Suprapubic skin (tissue), 4 donors: ENCODE results near the gene TCF15. TPM values are rescaled to one million over a fixed set of nuclear protein-coding genes. Genes with fewer than 3 reads are reported as not detected.
A peak's percentile ranks its signal among the peaks of the same experiment; 100 is the strongest.

Experiments
- DNase-seq, 2 donors: peaks; one replicate each; pipeline ENCODE4 v3.0.0-alpha.2; 2019; ENCODE audit warnings: low spot score in 2 of 2
- H3K27ac ChIP-seq: fragments of 200-600 bp; sonication (generic); one replicate; pipeline ENCODE4 v1.5.1; 2019
- H3K27me3 ChIP-seq: fragments of 200-600 bp; sonication (generic); one replicate; pipeline ENCODE4 v1.5.1; 2019
- H3K36me3 ChIP-seq: fragments of 200-600 bp; sonication (generic); one replicate; pipeline ENCODE4 v1.5.1; 2019
- H3K4me1 ChIP-seq: fragments of 200-600 bp; sonication (generic); one replicate; pipeline ENCODE4 v1.5.1; 2019
- H3K4me3 ChIP-seq: fragments of 200-600 bp; sonication (generic); one replicate; pipeline ENCODE4 v1.5.1; 2019; ENCODE audit warnings: mild to moderate bottlenecking
- H3K9me3 ChIP-seq: fragments of 200-600 bp; sonication (generic); one replicate; pipeline ENCODE4 v1.5.1; 2019
- CTCF ChIP-seq, 2 donors: fragments of 200-600 bp in 1 of 2; fragments of 450-650 bp in 1 of 2; sonication (generic) in 1 of 2; IDR thresholded peaks; one replicate each; pipeline ENCODE4 v1.5.1; 2016 to 2019; ENCODE audit warnings: antibody characterized with exemption in 2 of 2, mild to moderate bottlenecking in 1 of 2, moderate library complexity in 1 of 2
- EP300 ChIP-seq: sonication (generic); formaldehyde crosslinking; IDR thresholded peaks from one replicate; pipeline ENCODE4 v1.6.1; 2017; ENCODE audit warnings: antibody characterized with exemption
- POLR2A ChIP-seq, 2 donors: fragments of 450-650 bp; IDR thresholded peaks; one replicate each; pipeline ENCODE4 v1.6.1; 2017; ENCODE audit warnings: antibody characterized with exemption in 2 of 2, mild to moderate bottlenecking in 2 of 2, moderate library complexity in 2 of 2
- POLR2AphosphoS5 ChIP-seq, 3 donors: sonication (generic); formaldehyde crosslinking; IDR thresholded peaks; one replicate each; pipeline ENCODE4 v1.6.1; 2017; ENCODE audit warnings: antibody characterized with exemption in 3 of 3
- WGBS: methylation state at CpG from one replicate; pipeline ENCODE4 v1.1.5; 2018; 5-methylcytosine and 5-hydroxymethylcytosine counted together
- total RNA-seq, 4 donors: library from RNA; depleted of rRNA; stranded (reverse); fragments of >200 nt; gene quantifications; one replicate each; pipeline ENCODE4 v1.1.0, GENCODE V29; 2016

The TCF15 gene
- total RNA-seq, 4 donors from 2014 or later, result 0.76 TPM; not detected in 3

DNA sequence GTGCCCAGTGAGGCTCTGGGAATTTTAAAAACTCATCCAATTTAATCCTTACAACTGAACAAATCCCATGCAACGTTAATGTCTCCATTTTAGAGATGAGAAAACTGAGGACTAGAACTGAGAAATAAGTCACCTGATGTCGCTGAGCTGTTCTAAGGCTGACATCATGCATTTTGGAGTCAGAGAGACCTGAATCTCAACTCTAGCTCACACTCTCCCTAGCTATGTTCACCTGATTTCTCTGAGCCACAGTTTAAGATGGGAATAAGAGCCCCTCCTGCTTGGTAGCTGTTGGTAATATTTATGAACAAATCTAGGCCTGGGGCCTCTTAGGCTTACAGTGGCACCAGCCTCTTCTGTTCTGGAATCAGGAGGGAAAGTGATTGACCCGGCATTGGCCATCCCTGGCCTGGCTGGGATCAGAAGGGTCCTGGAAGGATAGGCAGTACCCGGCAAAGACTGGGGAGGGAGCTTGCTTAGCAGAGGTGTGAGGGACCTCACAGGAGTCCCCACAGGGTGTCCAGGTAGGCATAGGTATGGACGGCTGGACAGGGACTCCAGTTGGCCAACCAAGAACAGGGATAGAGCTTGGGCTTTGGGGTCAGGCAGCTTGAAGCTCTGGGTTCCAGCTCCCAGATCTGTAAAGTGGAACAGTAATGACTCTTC is 47.7 kb downstream of the TCF15 start:
- no peak for DNase-seq
- Histone ChIP-seq H3K36me3 (no peaks in the 10 kb centered on the region), H3K9me3 (no peaks in the 10 kb centered on the region), H3K27me3 (peaks cover 55% of the 10 kb centered on the region), H3K4me1 (peaks cover 5% of the 10 kb centered on the region), H3K4me3 (no peak overlapping the region), H3K27ac (no peak overlapping the region)
- TF ChIP-seq POLR2AphosphoS5 (IDR thresholded peaks at IDR 0.05) (no peak), EP300 (no peak), POLR2A (IDR thresholded peaks at IDR 0.05) (no peak), CTCF (IDR thresholded peaks at IDR 0.05) (no peak)
- 80% methylated on average over 5 of the region's 5 CpGs for WGBS

GRCh38 chr20:561437-562231 is 48.5 kb downstream of the TCF15 start:
- DNase-seq, result no peak
- Histone ChIP-seq H3K9me3 (no peaks in the 10 kb centered on the region), H3K27me3 (peaks cover 52% of the 10 kb centered on the region), H3K27ac (no peak overlapping the region), H3K36me3 (no peaks in the 10 kb centered on the region), H3K4me3 (no peak overlapping the region), H3K4me1 (peaks cover 5% of the 10 kb centered on the region)
- TF ChIP-seq CTCF (IDR thresholded peaks at IDR 0.05), result peak; percentile 80 to 87
- no peak for TF ChIP-seq POLR2AphosphoS5 (IDR thresholded peaks at IDR 0.05)
- TF ChIP-seq POLR2A (IDR thresholded peaks at IDR 0.05), result no peak
- no peak for TF ChIP-seq EP300
- WGBS, result 38% methylated on average over 12 of the region's 12 CpGs

DNA sequence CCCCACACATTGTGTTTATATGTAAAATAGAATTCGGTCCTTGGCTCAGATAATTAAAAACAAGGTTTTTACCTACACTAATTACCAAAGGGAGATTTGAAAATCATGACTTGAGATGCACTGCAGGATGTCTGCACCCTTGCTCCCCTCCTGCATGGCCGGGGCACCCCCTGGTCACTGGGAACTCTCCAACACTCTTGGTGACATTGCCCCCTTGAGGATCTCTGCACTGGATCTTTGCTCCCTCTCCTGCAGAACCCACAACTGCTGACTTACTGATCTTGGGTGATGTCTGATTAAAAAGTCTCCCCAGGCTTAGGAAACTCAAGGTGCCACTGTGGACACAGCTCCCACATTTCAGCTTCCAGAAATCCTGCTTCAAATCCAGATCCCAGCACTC is 49.4 kb downstream of the TCF15 start:
- 46% methylated on average over 2 of the region's 2 CpGs for WGBS
- Histone ChIP-seq H3K27me3 (peaks cover 44% of the 10 kb centered on the region), H3K27ac (no peak overlapping the region), H3K4me1 (peaks cover 5% of the 10 kb centered on the region), H3K9me3 (no peaks in the 10 kb centered on the region), H3K36me3 (no peaks in the 10 kb centered on the region), H3K4me3 (no peak overlapping the region)
- no peak for DNase-seq
- no peak for TF ChIP-seq POLR2A (IDR thresholded peaks at IDR 0.05)
- no peak for TF ChIP-seq CTCF (IDR thresholded peaks at IDR 0.05)
- TF ChIP-seq POLR2AphosphoS5 (IDR thresholded peaks at IDR 0.05), result no peak
- no peak for TF ChIP-seq EP300

GRCh38 chr20:558117-558516 is 52.0 kb downstream of the TCF15 start:
- Histone ChIP-seq H3K9me3 (no peaks in the 10 kb centered on the region), H3K4me1 (peaks cover 5% of the 10 kb centered on the region), H3K36me3 (no peaks in the 10 kb centered on the region), H3K27ac (no peak overlapping the region), H3K4me3 (no peak overlapping the region), H3K27me3 (peaks cover 48% of the 10 kb centered on the region)
- TF ChIP-seq POLR2A (IDR thresholded peaks at IDR 0.05) (no peak), CTCF (IDR thresholded peaks at IDR 0.05) (no peak), EP300 (no peak), POLR2AphosphoS5 (IDR thresholded peaks at IDR 0.05) (no peak)
- DNase-seq, result no peak
- WGBS, result 90% methylated on average over 3 of the region's 3 CpGs

DNA sequence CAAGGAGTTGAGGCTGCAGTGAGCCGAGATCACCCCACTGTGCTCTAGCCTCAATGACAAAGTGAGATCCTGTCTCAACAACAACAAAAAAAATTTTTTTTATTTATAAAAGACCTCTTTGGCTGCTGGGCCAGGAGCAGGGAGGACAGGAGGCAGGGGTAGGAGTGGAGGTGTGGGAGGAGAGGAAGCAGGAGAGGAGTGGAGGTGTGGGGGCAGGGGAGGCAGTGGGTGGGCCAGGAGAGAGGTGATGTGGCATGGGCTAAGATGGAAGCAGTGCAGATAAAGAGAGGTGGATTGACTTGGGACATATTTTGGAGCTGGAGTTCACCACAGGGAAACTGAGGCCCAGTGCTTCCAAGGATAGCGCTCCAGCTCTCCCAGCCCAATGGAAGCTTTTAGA is 53.1 kb downstream of the TCF15 start:
- no peak for DNase-seq
- Histone ChIP-seq H3K27ac (no peak overlapping the region), H3K9me3 (no peaks in the 10 kb centered on the region), H3K27me3 (peaks cover 56% of the 10 kb centered on the region), H3K4me1 (peaks cover 5% of the 10 kb centered on the region), H3K36me3 (no peaks in the 10 kb centered on the region), H3K4me3 (no peak overlapping the region)
- no peak for TF ChIP-seq CTCF (IDR thresholded peaks at IDR 0.05)
- TF ChIP-seq POLR2A (IDR thresholded peaks at IDR 0.05), result no peak
- no peak for TF ChIP-seq EP300
- no peak for TF ChIP-seq POLR2AphosphoS5 (IDR thresholded peaks at IDR 0.05)
- WGBS, result 75% methylated on average over 1 of the region's 2 CpGs
